SK-N-SH treated with all-trans-retinoic acid at 6 μM for 48 hours (cell line): Measurements from ENCODE around the gene ADGRL2.

ENCODE experiments used
- ARNTL ChIP-seq: fragments of 450-650 bp; formaldehyde crosslinking; IDR thresholded peaks from 2 replicates; pipeline ENCODE4 v1.5.0; 2020; ENCODE audit warnings: low read depth, mild to moderate bottlenecking, moderate library complexity, borderline replicate concordance
- OSR1 ChIP-seq: fragments of 250-450 bp; sonication (Bioruptor Pico); IDR thresholded peaks from 2 replicates; pipeline ENCODE4 v1.8.0; 2022; ENCODE audit warnings: moderate library complexity, mild to moderate bottlenecking, inconsistent platforms
- PATZ1 ChIP-seq: fragments of 250-450 bp; sonication (Bioruptor Pico); IDR thresholded peaks from 2 replicates; pipeline ENCODE4 v1.8.0; 2020; ENCODE audit warnings: mild to moderate bottlenecking, moderate library complexity, borderline replicate concordance
- POU6F1 ChIP-seq: fragments of 250-450 bp; sonication (Bioruptor Pico); IDR thresholded peaks from 2 replicates; pipeline ENCODE4 v1.8.0; 2021; ENCODE audit warnings: low read depth, mild to moderate bottlenecking, moderate library complexity, borderline replicate concordance
- TSHZ2 ChIP-seq: fragments of 250-450 bp; sonication (Bioruptor Pico); IDR thresholded peaks from 2 replicates; pipeline ENCODE4 v1.5.0; 2020; ENCODE audit warnings: mild to moderate bottlenecking, moderate library complexity

GRCh38 chr1:81850495-81850894, 49.8 kb downstream of the ADGRL2 start:
- TF ChIP-seq ARNTL (no peak), PATZ1 (CRISPR knock-in tag) (no peak), TSHZ2 (CRISPR knock-in tag) (no peak), OSR1 (CRISPR knock-in tag) (no peak), POU6F1 (CRISPR knock-in tag) (no peak)
